IPS-18a (cell line): ENCODE data around the gene IMMP2L.

Experiments
- H3K27ac ChIP-seq: one replicate; pipeline ENCODE4 v1.5.1; 2013; ENCODE audit warnings: low read length
- H3K27me3 ChIP-seq: one replicate; pipeline ENCODE4 v1.6.1; 2013; ENCODE audit warnings: mild to moderate bottlenecking, low read length; ENCODE audit not compliant: control insufficient read depth, insufficient read depth
- H3K36me3 ChIP-seq: one replicate; pipeline ENCODE4 v1.6.1; 2013; ENCODE audit warnings: low read depth, low read length; ENCODE audit not compliant: control insufficient read depth
- H3K4me1 ChIP-seq: one replicate; pipeline ENCODE4 v1.6.1; 2013; ENCODE audit warnings: low read depth, low read length; ENCODE audit not compliant: control insufficient read depth
- H3K4me3 ChIP-seq: one replicate; pipeline ENCODE4 v1.5.1; 2013; ENCODE audit warnings: low read length
- H3K9ac ChIP-seq: one replicate; pipeline ENCODE4 v1.6.1; 2013; ENCODE audit warnings: mild to moderate bottlenecking, low read length, moderate library complexity
- H3K9me3 ChIP-seq: one replicate; pipeline ENCODE4 v1.6.1; 2013; ENCODE audit warnings: low read depth, low read length; ENCODE audit not compliant: control insufficient read depth

The IMMP2L gene

GRCh38 chr7:111184987-111185386 is 377.3 kb downstream of the IMMP2L start:
- H3K4me3 ChIP-seq, result no peak overlapping the region
- H3K4me1 ChIP-seq, result no peaks in the 10 kb centered on the region
- H3K9ac ChIP-seq, result no peak overlapping the region
- H3K27ac ChIP-seq, result no peak overlapping the region
- H3K27me3 ChIP-seq, result no peaks in the 10 kb centered on the region
- H3K36me3 ChIP-seq, result no peaks in the 10 kb centered on the region
- no peaks in the 10 kb centered on the region for H3K9me3 ChIP-seq

- no peaks in the 10 kb centered on the region for H3K27me3 ChIP-seq
- no peak overlapping the region for H3K4me3 ChIP-seq
Observed at GRCh38 chr7:111183321-111183720, 379.0 kb downstream of the IMMP2L start.

GRCh38 chr7:111180338-111180737 is 382.0 kb downstream of the IMMP2L start:
- H3K4me3 ChIP-seq, result no peak overlapping the region
- H3K9ac ChIP-seq, result no peak overlapping the region
- H3K9me3 ChIP-seq, result no peaks in the 10 kb centered on the region
- H3K27ac ChIP-seq, result no peak overlapping the region
- no peaks in the 10 kb centered on the region for H3K4me1 ChIP-seq
- no peaks in the 10 kb centered on the region for H3K36me3 ChIP-seq
- no peaks in the 10 kb centered on the region for H3K27me3 ChIP-seq

More at GRCh38 chr7:111183321-111183720, 379.0 kb downstream of the IMMP2L start:
- no peaks in the 10 kb centered on the region for H3K4me1 ChIP-seq
- H3K36me3 ChIP-seq, result no peaks in the 10 kb centered on the region
- no peak overlapping the region for H3K27ac ChIP-seq
- H3K9me3 ChIP-seq, result no peaks in the 10 kb centered on the region
- H3K9ac ChIP-seq, result no peak overlapping the region

- Histone ChIP-seq H3K27me3 (no peaks in the 10 kb centered on the region), H3K9ac (no peak overlapping the region), H3K4me1 (no peaks in the 10 kb centered on the region), H3K36me3 (no peaks in the 10 kb centered on the region), H3K4me3 (no peak overlapping the region), H3K27ac (no peak overlapping the region), H3K9me3 (no peaks in the 10 kb centered on the region)
Observed at GRCh38 chr7:111175908-111176441, 386.3 kb downstream of the IMMP2L start.

- Histone ChIP-seq H3K4me1 (no peaks in the 10 kb centered on the region), H3K9me3 (no peaks in the 10 kb centered on the region), H3K4me3 (no peak overlapping the region), H3K27me3 (no peaks in the 10 kb centered on the region), H3K27ac (no peak overlapping the region), H3K36me3 (no peaks in the 10 kb centered on the region), H3K9ac (no peak overlapping the region)
Observed at GRCh38 chr7:111174510-111174909, 387.8 kb downstream of the IMMP2L start.

DNA sequence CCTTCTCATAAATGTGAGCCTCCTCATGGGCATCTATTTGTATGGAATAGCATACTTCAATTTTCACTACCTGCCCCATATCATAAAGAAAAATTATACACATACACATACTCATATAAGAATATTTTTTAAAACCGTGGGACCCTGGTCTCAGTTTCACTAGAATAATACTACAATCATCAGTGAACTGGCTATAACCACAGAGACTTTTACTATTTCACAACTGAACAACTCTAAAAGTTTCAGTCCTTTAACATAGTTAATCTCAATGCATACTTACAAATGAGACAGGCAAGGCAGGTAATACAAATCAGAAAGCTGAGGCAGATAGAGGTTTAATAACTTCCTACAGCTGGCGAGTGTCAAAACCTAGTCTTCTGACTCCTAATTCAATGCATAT is 388.3 kb downstream of the IMMP2L start:
- Histone ChIP-seq H3K4me3 (no peak overlapping the region), H3K9me3 (no peaks in the 10 kb centered on the region), H3K27ac (no peak overlapping the region), H3K9ac (no peak overlapping the region), H3K4me1 (no peaks in the 10 kb centered on the region), H3K27me3 (no peaks in the 10 kb centered on the region), H3K36me3 (no peaks in the 10 kb centered on the region)

GRCh38 chr7:111173528-111173927 is 388.8 kb downstream of the IMMP2L start:
- H3K4me3 ChIP-seq, result no peak overlapping the region

DNA sequence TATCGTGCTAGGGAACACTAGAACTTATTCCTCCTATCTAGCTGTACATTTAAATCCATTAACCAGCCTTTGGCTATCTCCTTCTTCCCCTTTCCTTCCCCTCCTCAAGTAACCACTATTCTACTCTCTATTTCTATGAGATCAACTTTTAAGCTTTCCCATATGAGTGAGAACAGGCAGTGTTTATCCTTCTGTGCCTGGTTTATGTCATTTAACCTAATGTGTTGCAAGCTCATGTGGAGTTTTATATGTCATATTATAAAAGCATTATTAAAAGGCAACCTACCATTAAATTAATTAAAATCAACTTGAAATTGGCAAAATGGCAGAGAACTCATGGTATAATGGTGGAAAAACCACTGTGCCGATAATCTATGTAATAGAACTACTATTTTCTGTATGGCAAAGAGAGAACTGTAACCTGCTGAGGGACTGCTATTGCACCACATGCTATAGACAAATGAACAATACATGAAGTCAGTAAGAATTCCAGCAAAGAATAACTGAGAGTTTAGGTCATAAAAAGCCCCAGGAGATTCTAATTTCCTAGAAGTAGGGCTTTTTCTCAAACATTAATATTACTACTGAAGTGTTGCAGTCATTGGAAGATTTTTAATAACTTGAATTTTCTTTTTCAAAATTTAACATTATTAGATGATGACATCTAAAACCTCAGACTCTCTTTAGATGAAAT is 389.6 kb downstream of the IMMP2L start:
- Histone ChIP-seq H3K4me1 (no peaks in the 10 kb centered on the region), H3K27me3 (no peaks in the 10 kb centered on the region), H3K9me3 (no peaks in the 10 kb centered on the region), H3K4me3 (no peak overlapping the region), H3K36me3 (no peaks in the 10 kb centered on the region), H3K9ac (no peak overlapping the region), H3K27ac (no peak overlapping the region)

More at GRCh38 chr7:111173528-111173927, 388.8 kb downstream of the IMMP2L start:
- Histone ChIP-seq H3K9ac (no peak overlapping the region), H3K36me3 (no peaks in the 10 kb centered on the region), H3K4me1 (no peaks in the 10 kb centered on the region), H3K27me3 (no peaks in the 10 kb centered on the region), H3K9me3 (no peaks in the 10 kb centered on the region), H3K27ac (no peak overlapping the region)

DNA sequence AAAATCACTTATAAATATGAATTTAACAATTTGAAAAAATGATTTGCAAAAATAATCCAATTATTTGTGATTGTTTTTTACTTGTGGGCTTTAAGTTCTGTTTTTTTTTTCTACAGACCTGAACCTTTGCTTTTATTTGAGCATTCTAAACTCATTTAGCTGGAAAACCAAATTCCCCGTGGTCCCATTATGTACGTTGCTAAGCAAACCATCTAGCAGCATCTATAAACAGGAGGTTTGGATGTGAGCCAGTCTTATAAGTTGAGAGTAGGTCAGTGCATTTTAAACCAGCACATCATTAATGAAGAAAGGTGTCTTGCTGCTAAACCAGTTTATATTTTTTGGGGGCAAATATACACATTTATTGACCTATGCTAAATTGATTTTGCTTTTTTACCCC is 394.1 kb downstream of the IMMP2L start:
- Histone ChIP-seq H3K9ac (no peak overlapping the region), H3K4me1 (no peaks in the 10 kb centered on the region), H3K9me3 (no peaks in the 10 kb centered on the region)

GRCh38 chr7:111164442-111164841 is 397.9 kb downstream of the IMMP2L start:
- Histone ChIP-seq H3K36me3 (no peaks in the 10 kb centered on the region), H3K9me3 (no peaks in the 10 kb centered on the region), H3K27ac (no peak overlapping the region), H3K4me1 (no peaks in the 10 kb centered on the region), H3K4me3 (no peak overlapping the region), H3K9ac (no peak overlapping the region), H3K27me3 (no peaks in the 10 kb centered on the region)

More for the DNA sequence above, 394.1 kb downstream of the IMMP2L start:
- Histone ChIP-seq H3K36me3 (no peaks in the 10 kb centered on the region), H3K27ac (no peak overlapping the region), H3K4me3 (no peak overlapping the region), H3K27me3 (no peaks in the 10 kb centered on the region)

DNA sequence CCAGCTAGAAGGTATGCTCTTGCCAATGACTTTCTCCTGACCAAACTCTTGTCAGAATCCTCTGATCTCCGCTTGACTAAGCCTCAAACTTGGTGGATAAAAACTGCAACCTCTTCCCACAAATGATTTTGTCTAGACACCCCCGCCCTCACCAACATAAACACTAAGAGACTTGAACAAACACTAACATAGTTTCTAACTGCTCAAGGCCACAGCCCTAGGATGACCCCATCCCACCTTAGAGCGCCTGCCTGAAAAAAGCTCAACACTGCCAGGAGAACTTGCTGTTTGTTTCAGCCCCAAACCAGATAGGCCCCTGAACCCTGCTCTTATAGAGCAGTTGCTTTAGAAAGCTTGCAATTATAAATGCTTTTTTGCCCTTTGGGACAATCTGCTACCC is 399.6 kb downstream of the IMMP2L start:
- Histone ChIP-seq H3K9me3 (no peaks in the 10 kb centered on the region), H3K27ac (no peak overlapping the region), H3K4me3 (no peak overlapping the region), H3K36me3 (no peaks in the 10 kb centered on the region), H3K9ac (no peak overlapping the region), H3K27me3 (no peaks in the 10 kb centered on the region), H3K4me1 (no peaks in the 10 kb centered on the region)

GRCh38 chr7:111160297-111160696 is 402.0 kb downstream of the IMMP2L start:
- Histone ChIP-seq H3K4me1 (no peaks in the 10 kb centered on the region), H3K9me3 (no peaks in the 10 kb centered on the region), H3K9ac (no peak overlapping the region), H3K27ac (no peak overlapping the region), H3K4me3 (no peak overlapping the region), H3K36me3 (no peaks in the 10 kb centered on the region), H3K27me3 (no peaks in the 10 kb centered on the region)
